NCI-H69 (cell line): ENCODE results near the gene KCNMA1.
"Not testable (repeated sequence)": the region's sequence is repeated elsewhere in the genome, so short reads cannot be mapped to it uniquely, and the experiment has no call there.

Source experiments
- DNase-seq: peaks from one replicate; lab custom pipeline; 2025; lab: John Stamatoyannopoulos, UW

Gene KCNMA1

DNA sequence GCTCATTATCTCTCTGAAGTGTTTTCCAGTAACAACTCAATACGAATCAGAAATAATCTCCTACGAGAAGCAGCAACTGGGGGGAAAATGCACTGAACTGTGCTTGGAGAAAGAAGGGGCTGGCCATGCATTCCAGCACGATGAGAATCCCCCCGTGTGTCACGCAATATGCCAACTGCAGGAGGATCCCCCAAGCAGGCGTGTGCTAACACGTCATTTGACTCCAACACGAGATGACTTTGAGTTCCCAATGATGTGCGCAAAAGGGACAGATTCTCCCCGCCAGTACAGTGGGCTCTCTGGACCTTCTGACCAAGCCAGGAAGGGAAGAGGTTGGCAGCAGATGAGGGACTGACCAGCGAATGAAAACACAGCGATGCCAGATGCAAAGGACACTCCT is 105.5 kb downstream of the KCNMA1 start:
- DNase-seq = no peak

DNA sequence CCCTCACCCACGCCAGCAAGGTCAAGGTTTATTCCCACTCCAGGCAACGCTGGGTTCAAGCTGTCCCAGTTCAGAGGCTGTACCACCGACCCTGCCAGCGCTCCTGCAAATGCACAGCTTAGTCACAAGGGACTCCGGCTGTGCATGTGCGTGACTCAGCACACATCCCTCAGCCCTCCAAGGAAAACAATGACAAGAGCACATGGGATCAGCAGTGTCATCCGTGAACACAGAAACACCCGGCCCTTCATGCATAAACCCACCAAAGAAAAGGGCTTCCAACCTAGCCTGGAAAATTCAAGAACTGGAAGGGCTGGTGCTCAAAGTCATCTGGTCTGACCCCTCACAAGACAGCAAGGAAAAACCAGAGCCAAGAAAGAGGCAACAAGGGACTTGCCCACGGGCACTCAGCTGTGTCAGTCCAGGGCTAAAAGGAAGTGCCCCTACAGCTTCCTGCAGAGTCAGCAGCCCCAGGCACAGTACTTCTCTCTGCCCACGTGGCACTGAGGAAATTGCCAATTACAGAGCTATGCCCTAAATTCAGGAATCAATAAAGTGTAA is 106.1 kb downstream of the KCNMA1 start:
- DNase-seq = peak; percentile 75

DNA sequence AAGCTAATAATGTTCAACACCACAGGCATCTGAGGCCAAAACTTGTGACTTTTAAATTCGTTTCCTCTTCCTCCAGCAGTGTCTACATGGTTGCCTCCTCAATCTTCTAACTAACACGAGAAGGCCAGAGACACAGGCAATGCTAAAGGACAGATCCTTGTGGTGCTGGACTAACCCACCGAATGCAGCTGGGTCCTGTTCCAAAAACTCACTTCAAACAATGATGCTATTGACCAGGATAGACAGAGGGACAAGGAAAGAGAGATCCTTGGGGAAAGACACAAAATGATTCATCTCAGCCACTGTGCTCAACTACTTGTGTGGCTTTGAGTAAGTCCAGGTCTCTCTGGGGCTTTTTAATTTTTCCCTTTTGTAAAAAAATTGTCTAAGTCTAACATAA is 107.6 kb downstream of the KCNMA1 start:
- no peak for DNase-seq

DNA sequence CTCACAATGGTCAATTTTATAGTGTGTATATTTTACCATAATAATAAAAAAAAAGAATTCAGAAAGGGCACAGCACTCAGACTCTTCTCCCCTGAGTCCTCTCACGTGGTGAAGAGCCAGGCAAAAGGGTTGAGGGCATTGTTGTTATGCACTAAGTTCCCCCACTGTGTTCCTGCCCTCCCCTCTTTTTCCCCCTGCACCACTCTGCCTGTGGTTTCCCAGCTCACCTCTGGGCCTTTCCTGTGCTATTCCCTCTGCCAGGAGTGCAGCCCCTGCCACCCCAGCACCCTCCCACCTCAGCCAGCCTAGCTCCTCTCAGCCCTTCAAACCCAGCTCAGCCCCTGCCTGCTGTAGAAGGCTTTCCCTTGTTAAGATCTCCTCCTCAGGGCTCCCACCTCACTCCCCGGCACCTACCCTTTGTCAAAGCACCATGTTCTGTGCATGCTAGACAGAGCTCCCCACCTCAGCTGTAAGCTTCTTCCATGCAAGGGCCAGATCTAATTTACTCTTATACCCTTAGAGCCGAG is 108.5 kb downstream of the KCNMA1 start:
- DNase-seq = peak; percentile 12

DNA sequence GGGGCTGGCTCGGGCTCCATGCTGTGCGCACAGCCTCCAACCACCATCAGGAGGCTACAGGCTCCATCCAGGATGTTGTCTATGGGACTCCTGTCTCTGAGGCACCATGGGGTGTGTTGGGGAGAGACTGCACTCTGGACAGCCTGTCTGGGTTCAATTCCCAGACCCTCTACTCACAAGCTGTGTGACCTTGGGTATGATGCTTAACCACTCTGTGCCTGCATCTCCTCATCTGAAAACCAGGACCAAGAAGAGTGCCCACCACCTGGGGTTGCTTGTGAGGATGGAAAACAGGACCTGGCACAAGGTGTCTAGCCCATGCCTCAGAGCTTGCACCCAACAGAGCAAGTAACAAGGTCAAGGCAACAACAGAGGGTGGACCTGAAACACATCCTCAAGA is 109.8 kb downstream of the KCNMA1 start:
- no peak for DNase-seq

DNA sequence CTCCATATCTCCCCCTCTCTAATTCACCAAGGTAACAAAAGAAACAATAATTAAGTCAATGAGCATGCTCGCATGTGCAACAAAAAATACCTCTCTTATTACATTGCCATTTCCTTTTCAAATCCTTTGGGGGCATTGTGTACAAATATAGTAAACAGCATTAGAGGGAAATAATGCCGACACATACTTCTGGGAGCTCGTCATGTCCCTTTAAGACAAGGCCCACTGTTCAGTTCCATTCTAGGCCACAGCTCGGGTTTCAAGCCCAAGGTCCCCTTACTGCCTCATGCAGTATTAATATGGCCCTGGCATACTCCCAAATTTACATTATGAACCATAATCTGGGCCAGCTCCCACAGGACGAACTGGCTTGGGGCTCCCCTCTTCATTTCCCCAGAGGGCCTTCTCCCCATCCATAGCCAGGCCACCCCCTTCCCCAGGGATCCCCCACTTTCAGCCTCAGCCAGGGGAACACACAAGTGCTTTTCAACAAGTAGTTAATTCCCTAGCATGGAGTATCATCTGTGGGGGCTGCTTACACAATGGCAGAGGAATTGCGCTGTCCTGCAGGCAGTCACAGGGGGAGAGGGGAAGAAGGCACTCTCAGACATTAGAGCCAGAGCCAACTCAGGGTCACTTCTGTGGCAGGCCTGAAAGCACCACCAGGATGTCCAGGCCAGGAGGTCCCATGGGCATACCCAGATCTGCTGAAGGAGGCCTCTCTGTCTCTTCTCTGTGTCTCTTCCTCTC is 110.6 kb downstream of the KCNMA1 start:
- peak; percentile 66 for DNase-seq

DNA sequence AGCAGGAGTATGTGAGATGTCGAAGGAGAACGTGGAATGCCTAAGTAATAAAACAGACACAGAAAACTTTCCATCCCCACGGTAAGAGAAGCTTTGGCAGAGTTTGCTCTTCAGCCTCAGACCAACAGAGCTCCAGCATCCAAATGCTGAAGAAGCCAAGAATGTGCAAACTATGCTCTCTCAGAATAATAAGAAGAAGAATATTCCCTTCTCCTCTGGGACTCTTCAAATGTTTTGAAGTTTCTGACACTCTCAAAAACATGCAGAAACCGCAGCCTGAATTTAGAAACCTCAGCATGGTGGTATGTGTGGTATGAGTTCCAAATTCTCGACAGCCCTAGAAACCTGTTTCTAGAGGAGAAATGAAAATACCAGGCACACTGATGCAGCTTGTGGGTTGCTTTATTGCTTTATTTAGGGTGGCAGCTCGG is 113.3 kb downstream of the KCNMA1 start:
- DNase-seq = no peak

DNA sequence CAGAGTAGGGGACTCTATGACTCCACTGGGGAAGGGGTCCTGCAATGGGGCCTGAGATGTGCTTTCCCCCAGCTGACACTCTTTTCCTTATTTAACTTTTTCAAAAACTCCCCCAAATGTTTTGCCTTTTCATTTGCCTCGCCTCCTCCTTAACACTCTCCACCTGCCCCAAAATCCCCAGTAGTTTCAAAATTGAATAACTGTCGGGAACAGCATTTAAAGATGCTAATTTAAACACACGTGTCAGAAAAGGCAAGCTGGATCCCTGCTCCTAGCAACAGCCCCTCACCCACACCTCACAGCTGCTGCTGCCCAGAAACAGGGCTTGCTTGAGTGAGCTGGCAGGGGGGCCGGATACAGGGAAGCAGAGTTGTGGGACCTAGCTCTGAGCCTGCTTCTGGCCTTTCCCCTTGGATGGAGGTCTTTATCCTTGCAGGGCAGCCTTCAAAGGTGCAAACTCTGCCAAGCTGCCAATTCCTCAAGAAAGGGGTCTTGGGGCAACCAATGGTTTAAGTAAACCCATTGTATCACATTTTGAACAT is 115.3 kb downstream of the KCNMA1 start:
- no peak for DNase-seq

DNA sequence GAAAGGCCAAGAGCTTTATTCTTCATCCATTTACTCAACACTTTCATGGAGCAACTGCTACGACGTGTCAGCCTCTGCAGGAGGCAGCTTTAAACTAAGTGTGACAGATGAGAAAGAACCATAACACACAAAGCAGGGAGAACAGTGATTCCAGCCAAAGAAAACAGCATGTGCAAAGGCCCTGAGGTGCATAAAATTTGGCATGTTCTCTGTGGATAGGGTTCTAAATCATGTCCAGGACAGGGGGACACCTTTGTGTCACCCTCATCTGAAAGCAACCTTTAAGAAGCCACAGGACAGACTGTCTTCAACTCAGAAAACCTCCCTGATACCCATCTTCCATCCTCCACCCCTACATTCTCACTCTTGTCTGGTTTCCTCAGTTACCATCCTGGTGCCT is 116.6 kb downstream of the KCNMA1 start:
- no peak for DNase-seq

DNA sequence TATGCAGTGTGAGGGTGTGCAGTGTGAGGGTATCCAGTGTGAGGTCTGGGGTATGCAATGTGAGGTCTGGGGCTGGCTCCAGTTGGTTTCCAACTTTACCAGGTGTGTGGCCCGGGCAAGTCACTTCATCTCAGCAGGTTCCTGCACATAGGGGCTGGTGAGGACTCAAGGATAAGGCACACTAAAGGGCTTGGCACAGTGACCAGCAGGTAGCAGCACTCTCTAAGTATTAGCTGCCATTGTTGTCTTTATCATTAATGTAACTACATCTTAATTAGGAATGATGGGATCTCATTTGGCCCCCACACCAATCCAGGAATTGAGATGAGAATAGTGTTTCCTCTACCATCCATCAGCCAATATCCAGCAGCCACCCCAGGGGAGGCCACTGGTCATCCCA is 117.3 kb downstream of the KCNMA1 start:
- no peak for DNase-seq

DNA sequence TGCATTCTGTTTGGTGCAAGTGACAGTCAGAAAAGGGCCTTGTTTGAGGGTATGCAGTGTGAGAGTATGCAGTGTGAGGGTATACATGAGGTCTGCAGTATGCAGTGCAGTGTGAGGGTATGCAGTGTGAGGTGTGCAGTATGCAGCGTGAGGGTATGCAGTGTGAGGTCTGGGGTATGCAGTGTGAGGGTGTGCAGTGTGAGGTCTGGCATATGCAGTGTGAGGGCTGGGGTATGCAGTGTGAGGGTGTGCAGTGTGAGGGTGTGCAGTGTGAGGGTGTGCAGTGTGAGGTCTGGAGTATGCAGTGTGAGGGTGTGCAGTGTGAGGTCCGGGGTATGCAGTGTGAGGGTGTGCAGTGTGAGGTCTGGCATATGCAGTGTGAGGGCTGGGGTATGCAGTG is 117.8 kb downstream of the KCNMA1 start:
- not testable (repeated sequence) for DNase-seq

DNA sequence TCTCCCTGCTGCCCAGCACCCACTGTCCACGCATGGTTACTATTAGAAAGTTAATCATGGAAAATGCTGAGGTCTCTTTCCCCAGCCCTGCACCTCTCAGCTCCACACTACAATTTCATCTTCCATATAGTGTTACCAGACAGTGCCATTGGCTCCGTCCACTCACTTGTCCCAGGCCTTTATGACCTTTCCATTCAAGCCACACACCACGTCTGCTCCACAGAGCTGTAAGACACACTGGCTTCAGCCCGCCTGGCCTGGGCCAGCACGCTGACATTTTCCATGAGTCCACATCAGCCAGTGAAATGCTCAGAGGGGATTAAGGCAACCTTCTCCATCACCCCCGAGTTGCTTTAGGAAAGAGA is 118.7 kb downstream of the KCNMA1 start:
- DNase-seq = no peak

DNA sequence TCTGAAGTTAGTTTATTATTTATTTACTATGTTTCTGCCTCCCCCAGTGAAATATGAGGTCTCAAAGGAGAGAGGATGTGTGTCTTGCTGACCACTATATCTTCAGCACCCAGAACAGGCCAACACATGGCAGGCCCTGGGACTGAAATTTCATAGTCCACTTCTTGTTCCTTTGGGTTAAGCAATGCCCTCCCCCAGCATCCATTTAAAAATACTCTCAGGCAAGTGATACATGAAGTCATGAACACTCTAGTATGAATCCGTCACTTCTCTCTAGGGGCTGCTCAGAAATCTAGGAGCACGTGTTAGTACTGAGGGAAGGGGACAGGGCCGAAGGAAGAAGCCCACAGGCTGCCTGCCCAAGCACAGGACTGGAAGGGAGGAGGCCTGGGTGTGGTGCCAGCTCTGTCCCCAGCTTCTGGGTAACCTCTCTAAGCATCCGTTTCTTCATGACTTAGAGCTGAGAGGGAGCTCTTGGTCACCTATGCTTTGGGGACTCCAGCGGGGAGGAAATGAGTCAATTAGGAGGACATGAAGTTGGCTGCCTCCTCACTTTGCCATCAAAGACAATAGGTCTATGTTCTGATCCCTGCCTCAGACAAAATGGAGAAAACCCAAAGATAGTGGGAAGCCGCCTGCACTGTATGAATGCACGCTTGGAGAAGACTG is 119.2 kb downstream of the KCNMA1 start:
- no peak for DNase-seq

DNA sequence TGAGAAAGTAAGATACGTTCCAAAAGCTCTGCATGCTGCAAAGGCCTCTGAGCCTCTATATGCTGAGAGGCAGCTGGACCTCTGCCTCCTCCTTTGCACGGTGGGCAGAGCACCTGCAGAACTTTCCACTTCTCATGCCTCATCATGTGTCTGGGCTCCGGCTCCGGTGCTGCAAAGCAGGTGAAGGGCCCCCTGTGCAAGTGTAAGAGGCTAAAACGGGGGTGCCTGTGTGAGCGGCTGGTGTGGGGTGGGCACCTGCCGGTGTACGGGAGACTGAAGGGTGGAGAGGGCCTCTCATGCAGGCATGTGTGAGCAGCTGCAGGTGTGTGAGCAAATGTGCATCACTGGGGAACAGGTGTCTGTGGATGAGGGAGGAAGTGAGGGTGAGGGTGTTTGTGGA is 121.0 kb downstream of the KCNMA1 start:
- DNase-seq = no peak

DNA sequence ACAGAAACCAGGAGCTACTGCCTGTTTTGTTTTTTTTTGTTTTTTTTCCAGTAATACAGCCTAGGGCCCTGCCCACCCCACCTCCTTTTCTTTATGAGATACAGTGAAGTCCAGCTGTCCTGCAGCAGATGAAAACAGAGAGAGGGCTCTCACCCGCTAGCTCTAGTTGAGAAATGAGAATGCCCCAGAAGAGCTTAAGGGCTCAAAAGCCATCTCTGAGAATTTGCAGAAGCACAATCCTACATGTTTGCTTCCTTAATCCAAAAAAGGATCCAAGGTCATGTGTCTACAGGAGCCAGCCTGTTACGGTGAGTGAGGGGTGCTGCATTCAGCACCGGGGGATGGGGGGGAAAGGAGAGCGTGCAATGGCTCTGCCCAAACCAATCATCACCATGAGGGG is 122.7 kb downstream of the KCNMA1 start:
- no peak for DNase-seq

DNA sequence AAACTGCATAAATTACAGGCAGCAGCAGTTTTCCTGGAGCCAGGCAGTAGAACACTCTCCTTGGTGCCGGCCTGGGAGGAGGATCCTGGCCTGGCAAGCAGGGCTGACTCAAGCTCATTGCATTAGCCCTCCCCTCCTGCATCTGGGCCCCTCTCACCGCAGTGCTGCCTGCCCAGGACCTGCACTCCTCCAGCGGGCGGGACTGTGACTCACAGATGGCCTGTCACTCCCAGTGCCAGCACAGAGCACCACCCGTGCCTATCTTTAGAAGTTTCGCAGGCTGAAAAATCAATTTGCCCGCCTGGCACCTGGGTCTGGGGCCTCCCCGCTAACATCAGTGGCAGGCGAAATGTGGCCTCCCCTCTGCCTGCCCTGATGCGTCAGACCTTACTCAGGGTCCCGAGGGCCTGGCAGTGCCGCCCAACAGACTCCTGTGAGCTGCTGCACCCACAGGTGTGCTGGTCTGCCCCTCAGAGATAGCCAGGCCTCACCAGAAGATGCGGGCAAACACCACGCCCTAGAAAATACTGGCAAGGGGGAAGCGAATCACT is 123.8 kb downstream of the KCNMA1 start:
- peak; percentile 31 for DNase-seq

DNA sequence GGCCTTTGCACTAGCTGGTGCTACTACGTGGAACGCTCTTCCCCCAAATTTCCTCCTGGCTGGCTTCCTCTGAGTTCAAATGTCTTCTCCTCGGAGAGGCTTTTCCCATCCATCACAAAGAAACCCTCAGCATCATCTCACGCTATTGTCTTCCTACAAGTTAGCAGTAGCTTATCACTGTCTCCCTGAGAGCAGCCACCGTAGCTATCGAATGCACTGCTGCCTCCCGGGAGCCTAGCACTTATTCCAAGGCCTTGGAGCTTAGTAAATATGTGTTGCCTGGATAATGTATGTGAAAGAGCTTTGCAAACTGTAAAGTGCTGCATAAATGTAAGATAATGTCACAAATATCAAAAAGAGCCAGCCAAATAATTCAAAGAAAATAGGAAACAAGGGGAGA is 124.4 kb downstream of the KCNMA1 start:
- no peak for DNase-seq

DNA sequence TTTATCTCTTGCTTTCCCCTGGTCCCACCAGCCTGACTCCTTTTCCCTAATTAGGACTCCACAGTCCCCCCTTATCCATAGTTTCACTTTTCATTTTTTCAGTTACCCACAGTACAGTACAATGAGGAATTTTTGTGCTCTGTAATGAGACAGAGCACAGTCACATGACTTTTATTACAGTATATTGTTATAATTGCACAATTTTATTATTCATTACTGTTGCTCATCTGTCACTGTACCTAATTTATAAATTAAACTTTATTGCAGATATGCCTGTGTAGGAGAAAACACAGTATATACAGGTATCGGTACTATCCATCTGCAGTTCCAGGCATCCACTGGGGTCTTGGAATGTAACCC is 125.4 kb downstream of the KCNMA1 start:
- DNase-seq = no peak

DNA sequence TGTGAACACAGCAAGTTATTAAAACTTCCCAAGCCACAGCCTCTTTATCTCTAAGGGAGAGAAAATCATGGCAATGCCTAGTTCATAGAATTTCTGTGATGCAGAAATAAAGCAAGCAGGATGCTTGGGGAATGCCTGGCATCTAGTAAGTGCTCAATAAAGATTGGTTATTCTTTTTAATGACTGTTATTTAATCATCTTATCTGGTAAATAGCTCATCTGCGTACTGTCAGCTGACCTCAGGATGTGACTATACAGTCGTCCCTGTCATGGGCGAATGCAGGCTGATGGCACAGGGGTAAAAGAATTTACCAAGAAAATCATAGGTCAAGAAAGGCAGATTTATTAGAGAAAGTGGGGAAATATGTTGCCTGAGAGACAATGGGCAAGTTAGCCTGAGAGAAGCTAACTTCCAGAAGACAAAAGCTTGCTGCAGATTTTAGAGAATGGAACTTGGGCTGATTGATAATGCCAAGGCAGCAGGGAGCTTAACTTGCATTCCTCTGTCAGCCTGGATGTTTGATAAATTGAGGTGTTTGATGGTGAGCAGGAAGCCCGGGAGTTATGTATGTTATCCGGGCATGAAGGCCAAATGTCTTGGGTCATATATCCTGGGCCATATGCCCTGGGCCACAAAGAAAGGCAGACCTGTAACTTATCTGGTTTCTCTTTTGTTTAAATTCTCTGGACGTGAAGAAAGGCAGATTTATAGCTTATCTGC is 126.0 kb downstream of the KCNMA1 start:
- no peak for DNase-seq

DNA sequence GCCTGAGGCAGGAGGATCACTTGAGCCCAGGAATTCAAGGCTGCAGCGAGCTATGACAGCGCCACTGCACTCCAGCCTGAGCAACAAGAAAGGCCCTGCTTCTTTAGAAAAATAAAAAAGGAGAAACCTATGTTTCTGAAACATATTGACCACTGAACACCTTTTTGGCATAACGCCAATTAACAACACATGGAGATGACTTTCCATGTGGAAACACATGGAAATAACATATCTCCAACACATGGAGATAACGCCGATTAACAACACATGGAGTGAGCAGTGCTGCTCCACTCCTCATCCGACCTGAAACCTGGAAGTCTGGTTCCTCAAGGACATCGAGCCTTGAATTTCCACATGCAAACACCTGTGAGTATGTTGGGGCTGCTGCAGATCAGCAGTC is 126.9 kb downstream of the KCNMA1 start:
- DNase-seq = no peak

DNA sequence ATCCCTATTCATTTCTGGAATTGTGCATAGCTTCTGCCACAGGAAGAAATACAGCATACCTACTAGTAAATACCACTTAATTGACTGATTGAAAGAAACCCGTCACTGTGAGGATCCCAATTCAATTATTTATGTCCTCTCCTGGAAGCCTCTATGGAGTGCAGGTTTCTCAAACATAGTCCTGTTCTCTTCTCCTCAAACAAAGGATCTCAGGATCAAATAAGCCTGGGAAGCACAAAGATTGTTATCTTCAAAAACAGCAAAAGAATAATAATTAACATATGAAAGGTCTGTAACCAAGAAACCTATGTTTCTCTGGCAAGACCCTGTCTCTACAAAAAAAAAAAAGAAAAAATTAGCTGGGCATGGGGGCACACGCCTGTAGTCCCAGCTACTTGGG is 127.3 kb downstream of the KCNMA1 start:
- no peak for DNase-seq

DNA sequence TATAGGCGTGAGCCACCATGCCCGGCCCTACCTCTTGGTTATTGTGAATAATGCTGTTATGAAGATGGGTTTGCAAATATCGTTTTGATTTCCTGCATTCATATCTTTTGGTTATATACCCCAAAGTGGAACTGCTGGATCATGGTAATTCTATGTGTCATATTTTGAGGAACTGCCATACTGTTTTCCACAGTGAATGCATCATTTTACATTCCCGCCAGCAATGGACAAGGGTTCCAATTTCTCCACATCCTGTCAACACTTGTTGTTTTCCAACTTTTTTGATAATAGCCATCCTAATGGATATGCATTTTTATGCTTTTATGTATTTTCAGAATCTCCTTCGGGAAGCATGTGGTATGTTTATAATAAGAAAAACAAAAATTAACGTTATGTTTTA is 128.2 kb downstream of the KCNMA1 start:
- DNase-seq = no peak
